ENCODE data around the gene SUSD4.

Gene SUSD4

GRCh38 chr1:223270155-223270554, 93.8 kb downstream of the SUSD4 start:
- Histone ChIP-seq H3K4me1 (ENCODE audit: control insufficient read depth, insufficient read depth, low read length) (peaks cover 5% of the 10 kb centered on the region; the same call in 1 of the 2 replicates), H3K4me3 (ENCODE audit: low read depth, low read length) (no peak overlapping the region), H3K9me3 (ENCODE audit: control insufficient read depth, insufficient read depth, low read depth, low read length) (no peaks in the 10 kb centered on the region), H3K9ac (ENCODE audit: low read length) (no peak overlapping the region), H3K27ac (ENCODE audit: low read depth, low read length) (no peak overlapping the region), H3K36me3 (ENCODE audit: control insufficient read depth, insufficient read depth, low read length) (no peaks in the 10 kb centered on the region), H3K27me3 (ENCODE audit: control insufficient read depth, insufficient read depth, low read length) (no peaks in the 10 kb centered on the region; the same call in 1 of the 2 replicates)

- H3K27me3 ChIP-seq (ENCODE audit: control insufficient read depth, insufficient read depth, low read length) = no peaks in the 10 kb centered on the region; the same call in 1 of the 2 replicates
- H3K4me1 ChIP-seq (ENCODE audit: control insufficient read depth, insufficient read depth, low read length) = peaks cover 5% of the 10 kb centered on the region; the same call in 1 of the 2 replicates
- H3K9ac ChIP-seq (ENCODE audit: low read length) = no peak overlapping the region
- no peak overlapping the region for H3K27ac ChIP-seq (ENCODE audit: low read depth, low read length)
- no peaks in the 10 kb centered on the region for H3K9me3 ChIP-seq (ENCODE audit: control insufficient read depth, insufficient read depth, low read depth, low read length)
- H3K36me3 ChIP-seq (ENCODE audit: control insufficient read depth, insufficient read depth, low read length) = no peaks in the 10 kb centered on the region
- no peak overlapping the region for H3K4me3 ChIP-seq (ENCODE audit: low read depth, low read length)
Observed at GRCh38 chr1:223269006-223269405, 95.0 kb downstream of the SUSD4 start.

- no peak overlapping the region for H3K9ac ChIP-seq (ENCODE audit: low read length)
- H3K27ac ChIP-seq (ENCODE audit: low read depth, low read length) = no peak overlapping the region
- no peaks in the 10 kb centered on the region; the same call in 1 of the 2 replicates for H3K27me3 ChIP-seq (ENCODE audit: control insufficient read depth, insufficient read depth, low read length)
- H3K36me3 ChIP-seq (ENCODE audit: control insufficient read depth, insufficient read depth, low read length) = no peaks in the 10 kb centered on the region
- H3K4me1 ChIP-seq (ENCODE audit: control insufficient read depth, insufficient read depth, low read length) = peaks cover 5% of the 10 kb centered on the region; the same call in 1 of the 2 replicates
- H3K9me3 ChIP-seq (ENCODE audit: control insufficient read depth, insufficient read depth, low read depth, low read length) = no peaks in the 10 kb centered on the region
- no peak overlapping the region for H3K4me3 ChIP-seq (ENCODE audit: low read depth, low read length)
Observed at GRCh38 chr1:223266632-223267172, 97.3 kb downstream of the SUSD4 start.

- Histone ChIP-seq H3K4me3 (ENCODE audit: low read depth, low read length) (no peak overlapping the region), H3K27ac (ENCODE audit: low read depth, low read length) (no peak overlapping the region), H3K27me3 (ENCODE audit: control insufficient read depth, insufficient read depth, low read length) (no peaks in the 10 kb centered on the region; the same call in 1 of the 2 replicates), H3K4me1 (ENCODE audit: control insufficient read depth, insufficient read depth, low read length) (peaks cover 5% of the 10 kb centered on the region; the same call in 1 of the 2 replicates), H3K9ac (ENCODE audit: low read length) (no peak overlapping the region), H3K9me3 (ENCODE audit: control insufficient read depth, insufficient read depth, low read depth, low read length) (no peaks in the 10 kb centered on the region), H3K36me3 (ENCODE audit: control insufficient read depth, insufficient read depth, low read length) (no peaks in the 10 kb centered on the region)
Observed at GRCh38 chr1:223264983-223265908, 98.7 kb downstream of the SUSD4 start.

- Histone ChIP-seq H3K27ac (ENCODE audit: low read depth, low read length) (no peak overlapping the region), H3K4me3 (ENCODE audit: low read depth, low read length) (no peak overlapping the region), H3K9me3 (ENCODE audit: control insufficient read depth, insufficient read depth, low read depth, low read length) (no peaks in the 10 kb centered on the region), H3K27me3 (ENCODE audit: control insufficient read depth, insufficient read depth, low read length) (no peaks in the 10 kb centered on the region; the same call in 1 of the 2 replicates), H3K4me1 (ENCODE audit: control insufficient read depth, insufficient read depth, low read length) (peaks cover 5% of the 10 kb centered on the region; the same call in 1 of the 2 replicates), H3K9ac (ENCODE audit: low read length) (no peak overlapping the region), H3K36me3 (ENCODE audit: control insufficient read depth, insufficient read depth, low read length) (no peaks in the 10 kb centered on the region)
Observed at GRCh38 chr1:223264529-223264928, 99.4 kb downstream of the SUSD4 start.

- Histone ChIP-seq H3K36me3 (ENCODE audit: control insufficient read depth, insufficient read depth, low read length) (no peaks in the 10 kb centered on the region), H3K4me3 (ENCODE audit: low read depth, low read length) (no peak overlapping the region), H3K27me3 (ENCODE audit: control insufficient read depth, insufficient read depth, low read length) (no peaks in the 10 kb centered on the region), H3K4me1 (ENCODE audit: control insufficient read depth, insufficient read depth, low read length) (peaks cover 7% of the 10 kb centered on the region; the same call in 1 of the 2 replicates), H3K27ac (ENCODE audit: low read depth, low read length) (no peak overlapping the region), H3K9me3 (ENCODE audit: control insufficient read depth, insufficient read depth, low read depth, low read length) (no peaks in the 10 kb centered on the region), H3K9ac (ENCODE audit: low read length) (no peak overlapping the region)
Observed at GRCh38 chr1:223261914-223262313, 102.1 kb downstream of the SUSD4 start.

- Histone ChIP-seq H3K36me3 (ENCODE audit: control insufficient read depth, insufficient read depth, low read length) (no peaks in the 10 kb centered on the region), H3K4me3 (ENCODE audit: low read depth, low read length) (no peak overlapping the region), H3K27ac (ENCODE audit: low read depth, low read length) (no peak overlapping the region), H3K4me1 (ENCODE audit: control insufficient read depth, insufficient read depth, low read length) (peaks cover 14% of the 10 kb centered on the region), H3K9ac (ENCODE audit: low read length) (no peak overlapping the region), H3K9me3 (ENCODE audit: control insufficient read depth, insufficient read depth, low read depth, low read length) (no peaks in the 10 kb centered on the region), H3K27me3 (ENCODE audit: control insufficient read depth, insufficient read depth, low read length) (no peaks in the 10 kb centered on the region)
Observed at GRCh38 chr1:223260712-223261111, 103.3 kb downstream of the SUSD4 start.

GRCh38 chr1:223259462-223259861, 104.5 kb downstream of the SUSD4 start:
- Histone ChIP-seq H3K27me3 (ENCODE audit: control insufficient read depth, insufficient read depth, low read length) (no peaks in the 10 kb centered on the region), H3K27ac (ENCODE audit: low read depth, low read length) (no peak overlapping the region), H3K36me3 (ENCODE audit: control insufficient read depth, insufficient read depth, low read length) (no peaks in the 10 kb centered on the region), H3K9ac (ENCODE audit: low read length) (no peak overlapping the region), H3K9me3 (ENCODE audit: control insufficient read depth, insufficient read depth, low read depth, low read length) (no peaks in the 10 kb centered on the region), H3K4me3 (ENCODE audit: low read depth, low read length) (no peak overlapping the region), H3K4me1 (ENCODE audit: control insufficient read depth, insufficient read depth, low read length) (peaks cover 19% of the 10 kb centered on the region)

GRCh38 chr1:223258751-223259198, 105.2 kb downstream of the SUSD4 start:
- Histone ChIP-seq H3K4me3 (ENCODE audit: low read depth, low read length) (no peak overlapping the region), H3K36me3 (ENCODE audit: control insufficient read depth, insufficient read depth, low read length) (no peaks in the 10 kb centered on the region), H3K4me1 (ENCODE audit: control insufficient read depth, insufficient read depth, low read length) (peaks cover 19% of the 10 kb centered on the region), H3K27ac (ENCODE audit: low read depth, low read length) (no peak overlapping the region), H3K27me3 (ENCODE audit: control insufficient read depth, insufficient read depth, low read length) (no peaks in the 10 kb centered on the region), H3K9ac (ENCODE audit: low read length) (no peak overlapping the region), H3K9me3 (ENCODE audit: control insufficient read depth, insufficient read depth, low read depth, low read length) (no peaks in the 10 kb centered on the region)

GRCh38 chr1:223257856-223258550, 106.0 kb downstream of the SUSD4 start:
- Histone ChIP-seq H3K36me3 (ENCODE audit: control insufficient read depth, insufficient read depth, low read length) (no peaks in the 10 kb centered on the region), H3K4me1 (ENCODE audit: control insufficient read depth, insufficient read depth, low read length) (peaks cover 19% of the 10 kb centered on the region), H3K4me3 (ENCODE audit: low read depth, low read length) (no peak overlapping the region), H3K27me3 (ENCODE audit: control insufficient read depth, insufficient read depth, low read length) (no peaks in the 10 kb centered on the region), H3K9ac (ENCODE audit: low read length) (no peak overlapping the region), H3K9me3 (ENCODE audit: control insufficient read depth, insufficient read depth, low read depth, low read length) (no peaks in the 10 kb centered on the region), H3K27ac (ENCODE audit: low read depth, low read length) (no peak overlapping the region)

Data from HUES6 (cell line).